RWPE1 (cell line): ENCODE measurements around the gene UNC5C.

ENCODE experiments used
- CTCF ChIA-PET: fragments of 350-600 bp; sonication (Branson Sonifier 250); formaldehyde crosslinking; extraction: SDS; loops from one replicate; lab custom pipeline; 2021; lab: Yijun Ruan, JAX
- POLR2A ChIA-PET: fragments of 400-600 bp; formaldehyde crosslinking; extraction: SDS; loops from one replicate; lab custom pipeline; 2020; ENCODE audit warnings: antibody characterized with exemption; ENCODE audit not compliant: low non-redundant PET; lab: Yijun Ruan, JAX
- DNase-seq: peaks from one replicate; pipeline ENCODE4 v3.0.0; 2012; ENCODE audit warnings: low spot score
- H3K27ac ChIP-seq: fragments of 450-650 bp; 2 replicates; pipeline ENCODE4 v1.5.1; 2017
- TF ChIP-seq, protein P1 (sequence below): fragments of 450-650 bp; conservative IDR thresholded peaks from 2 replicates; pipeline ENCODE4 v1.5.1; 2017; ENCODE audit warnings: low read depth, mild to moderate bottlenecking

Gene UNC5C

DNA sequence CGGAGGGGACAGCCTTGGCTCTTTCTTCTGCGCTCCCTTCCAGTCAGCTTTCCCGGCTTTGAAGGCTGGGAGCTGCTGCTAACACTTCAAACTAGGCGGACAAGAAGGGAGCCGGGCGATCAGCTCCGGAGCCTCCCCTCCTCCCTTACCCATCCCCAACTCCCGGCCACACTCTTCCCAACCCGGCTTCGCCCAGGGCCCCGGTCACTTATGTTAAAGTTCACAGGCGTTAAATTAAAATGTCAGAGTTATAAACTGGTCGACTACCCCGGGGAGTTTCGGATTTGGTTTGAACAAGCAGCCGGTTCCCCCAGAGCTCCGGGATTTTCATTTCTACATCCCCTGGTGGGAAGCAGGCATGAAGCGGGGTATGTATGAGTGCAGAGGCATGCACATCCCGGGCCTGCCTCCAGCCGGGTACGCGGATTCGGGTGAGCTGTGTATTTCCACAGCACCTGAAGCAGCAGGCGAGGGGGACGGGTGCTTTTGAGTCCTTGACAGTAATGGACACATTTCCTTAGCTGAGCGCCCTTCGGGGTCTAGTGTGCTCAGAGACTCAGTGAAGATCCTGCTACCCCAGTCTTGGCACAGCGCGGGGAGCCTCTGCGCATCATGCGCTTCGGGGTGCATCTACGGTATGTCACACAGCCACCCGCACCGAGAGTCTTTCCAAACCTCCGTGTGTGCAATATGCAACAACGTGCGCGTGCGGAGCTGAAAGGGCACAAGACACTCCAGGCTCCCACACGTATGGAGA lies 880 bp downstream of the UNC5C start:
- ChIA-PET POLR2A (no interaction called here), CTCF (interaction anchor here (0.6 kb wide), 3 partner anchors 376 to 1746 kb away, joined by 3 to 4 read pairs (median 4); no protein-coding TSS in a partner anchor)
- DNase-seq, result no peak
- TF ChIP-seq, protein P1, sequence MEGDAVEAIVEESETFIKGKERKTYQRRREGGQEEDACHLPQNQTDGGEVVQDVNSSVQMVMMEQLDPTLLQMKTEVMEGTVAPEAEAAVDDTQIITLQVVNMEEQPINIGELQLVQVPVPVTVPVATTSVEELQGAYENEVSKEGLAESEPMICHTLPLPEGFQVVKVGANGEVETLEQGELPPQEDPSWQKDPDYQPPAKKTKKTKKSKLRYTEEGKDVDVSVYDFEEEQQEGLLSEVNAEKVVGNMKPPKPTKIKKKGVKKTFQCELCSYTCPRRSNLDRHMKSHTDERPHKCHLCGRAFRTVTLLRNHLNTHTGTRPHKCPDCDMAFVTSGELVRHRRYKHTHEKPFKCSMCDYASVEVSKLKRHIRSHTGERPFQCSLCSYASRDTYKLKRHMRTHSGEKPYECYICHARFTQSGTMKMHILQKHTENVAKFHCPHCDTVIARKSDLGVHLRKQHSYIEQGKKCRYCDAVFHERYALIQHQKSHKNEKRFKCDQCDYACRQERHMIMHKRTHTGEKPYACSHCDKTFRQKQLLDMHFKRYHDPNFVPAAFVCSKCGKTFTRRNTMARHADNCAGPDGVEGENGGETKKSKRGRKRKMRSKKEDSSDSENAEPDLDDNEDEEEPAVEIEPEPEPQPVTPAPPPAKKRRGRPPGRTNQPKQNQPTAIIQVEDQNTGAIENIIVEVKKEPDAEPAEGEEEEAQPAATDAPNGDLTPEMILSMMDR, result no peak
- no peak overlapping the region for H3K27ac ChIP-seq

DNA sequence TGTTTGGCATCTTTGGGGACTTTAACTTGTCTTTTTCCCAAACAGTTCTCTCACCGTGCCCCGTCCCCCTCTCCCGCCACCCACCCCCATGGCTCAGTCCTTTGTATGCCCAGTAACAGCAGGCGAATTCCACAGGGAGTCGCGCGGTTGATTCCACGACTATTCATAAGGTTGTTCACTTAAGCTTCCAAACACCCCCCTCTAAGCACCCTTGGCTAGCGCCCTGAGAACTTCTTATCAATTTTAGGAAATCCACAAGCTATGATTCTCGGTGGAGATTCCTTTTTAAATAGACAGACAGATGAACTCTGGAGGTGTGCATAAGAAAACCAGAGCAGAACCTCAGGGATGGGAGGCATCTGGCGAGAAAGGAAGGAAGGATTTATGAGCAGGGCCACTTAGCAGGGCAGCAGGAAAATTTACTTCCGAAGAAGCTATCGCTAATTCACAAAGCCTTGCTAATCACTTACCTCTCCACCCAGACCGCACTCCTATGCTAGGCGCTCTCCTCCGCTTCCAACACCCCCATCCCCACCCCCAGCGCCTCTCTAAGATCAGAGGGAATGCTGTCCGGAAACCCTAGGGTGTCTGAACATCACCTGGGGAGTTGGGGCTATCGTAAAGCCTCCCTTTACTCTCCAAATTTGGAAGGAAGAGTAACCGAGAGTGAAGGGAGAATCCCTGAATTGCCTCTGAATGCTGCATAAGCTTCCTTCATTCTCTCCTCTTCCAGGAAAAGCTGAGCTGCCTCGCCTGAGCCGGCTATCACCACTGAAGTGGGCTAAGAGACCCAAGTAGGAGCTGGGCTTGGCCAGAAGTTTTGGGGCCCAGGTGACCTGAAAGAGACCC lies 1.7 kb downstream of the UNC5C start:
- POLR2A ChIA-PET, result no interaction called here

DNA sequence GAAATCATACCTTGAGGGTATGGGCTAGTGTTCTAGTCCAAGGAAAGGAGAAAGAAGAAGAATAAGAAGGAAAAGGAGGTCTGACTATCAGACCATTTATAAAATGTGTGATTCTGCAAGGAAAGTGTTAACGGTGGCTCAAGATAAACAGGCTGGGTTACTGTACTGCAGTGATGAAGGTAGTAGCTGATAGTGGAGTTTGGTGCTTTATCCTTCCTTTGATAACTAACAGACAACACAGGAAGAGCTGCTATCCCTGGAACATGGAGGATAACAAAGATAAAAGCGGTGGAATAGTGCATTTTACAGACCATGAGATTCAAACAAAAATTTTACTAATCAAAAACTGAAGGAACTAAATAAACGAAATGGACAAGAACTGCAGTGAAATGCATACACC lies 2.6 kb downstream of the UNC5C start:
- DNase-seq, result no peak
- H3K27ac ChIP-seq, result no peak overlapping the region
- POLR2A ChIA-PET, result no interaction called here
- CTCF ChIA-PET, result interaction anchor here (0.8 kb wide), 1 partner anchor 16 kb away, joined by 3 read pairs; no protein-coding TSS in a partner anchor
- TF ChIP-seq, protein P1, result no peak

More for the DNA sequence above, 1.7 kb downstream of the UNC5C start:
- H3K27ac ChIP-seq, result no peak overlapping the region
- TF ChIP-seq, protein P1, result no peak
- CTCF ChIA-PET, result interaction anchor here (0.6 kb wide), 3 partner anchors 21 to 1745 kb away, joined by 4 read pairs; no protein-coding TSS in a partner anchor
- DNase-seq, result no peak

DNA sequence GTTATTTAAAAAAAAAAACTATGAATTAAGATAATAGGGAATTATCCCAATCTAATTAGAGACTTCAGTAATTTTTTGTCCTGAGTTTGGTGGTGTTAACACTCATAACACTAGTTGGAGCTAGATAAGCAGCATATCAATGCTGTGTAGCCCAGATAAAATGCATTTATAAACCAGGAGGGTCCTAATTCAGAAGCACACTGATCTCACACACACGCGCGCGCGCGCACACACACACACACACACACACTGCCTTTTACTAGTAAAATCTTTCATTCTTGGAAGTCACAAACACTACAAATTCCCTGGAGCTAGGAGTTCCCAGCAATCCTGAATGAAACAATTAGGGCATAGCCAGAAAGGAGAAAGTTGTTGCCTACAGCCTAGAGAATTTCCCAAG lies 3.2 kb downstream of the UNC5C start:
- TF ChIP-seq, protein P1, result no peak
- CTCF ChIA-PET, result no interaction called here
- no peak for DNase-seq
- POLR2A ChIA-PET, result no interaction called here
- H3K27ac ChIP-seq, result no peak overlapping the region

DNA sequence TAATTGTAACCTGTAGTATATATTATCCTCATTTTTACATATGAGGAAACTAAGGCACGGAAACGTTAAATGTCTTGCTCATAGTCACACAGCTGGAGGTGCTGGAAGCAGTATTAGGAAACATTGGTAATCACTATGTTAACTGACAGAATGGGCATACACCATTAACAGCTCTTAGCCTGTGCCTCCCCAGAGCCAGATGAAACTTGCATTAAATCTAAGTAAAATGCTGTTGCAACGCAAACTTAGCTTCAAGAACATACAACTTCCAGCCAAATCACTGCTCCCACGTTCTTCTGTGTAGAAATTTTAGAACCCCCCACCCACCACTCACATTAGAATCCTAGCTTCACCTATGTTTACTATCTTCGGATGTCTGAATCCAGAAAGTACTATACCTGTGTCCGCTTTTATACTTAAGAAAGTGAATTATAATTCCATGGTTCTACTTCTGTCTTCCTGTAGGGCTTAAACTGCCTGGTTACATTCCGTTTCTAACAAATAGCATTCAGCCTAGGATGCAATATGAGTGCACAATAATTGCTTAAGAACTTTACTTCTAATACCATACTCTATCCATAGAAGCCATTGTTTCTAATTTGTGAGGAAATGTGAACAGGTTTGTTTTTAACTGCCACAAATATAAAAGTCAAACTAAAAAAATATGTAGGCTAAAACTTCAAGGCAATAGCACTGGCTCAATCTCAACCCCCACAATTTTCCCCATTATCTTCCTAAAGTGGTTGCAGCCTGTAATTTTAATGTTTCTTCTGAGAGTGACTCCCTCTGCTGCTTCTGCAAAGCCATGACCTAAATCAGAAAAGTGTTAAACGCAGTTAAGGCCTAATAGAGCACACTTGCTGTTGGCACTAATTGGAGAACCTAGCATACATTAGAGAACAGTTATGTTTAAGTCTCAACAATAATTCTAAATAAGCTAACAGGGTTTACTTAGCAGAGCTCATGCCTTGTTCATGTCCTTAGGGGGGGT lies 4.4 kb downstream of the UNC5C start:
- TF ChIP-seq, protein P1, result no peak
- DNase-seq, result no peak
- ChIA-PET POLR2A (no interaction called here), CTCF (interaction anchor here (0.6 kb wide), 2 partner anchors 14 to 71 kb away, joined by 3 to 4 read pairs; no protein-coding TSS in a partner anchor)
- no peak overlapping the region for H3K27ac ChIP-seq
